Upper lobe of left lung (tissue), 6 donors: ENCODE data around the gene TRAF2. TPM values are rescaled to one million over a fixed set of nuclear protein-coding genes. Genes with fewer than 3 reads are reported as not detected.

Experiments
- ATAC-seq, 2 donors: fragments of 200-7000 bp; cut with Tn5 transposase; one replicate each; pipeline ENCODE4 v1.9.1; 2022; ENCODE audit warnings: mild to moderate bottlenecking in 2 of 2, moderate library complexity in 2 of 2; ENCODE audit not compliant: low FRiP score in 2 of 2
- DNase-seq, 2 donors: peaks; one replicate each; pipeline ENCODE4 v3.0.0-alpha.2; 2019 to 2020
- H3K27ac ChIP-seq, 4 donors: fragments of 200-600 bp; sonication (generic); one replicate each; pipeline ENCODE4 v1.5.1; 2016 to 2019
- H3K27me3 ChIP-seq, 4 donors: fragments of 200-600 bp; sonication (generic); one replicate each; pipeline ENCODE4 v1.5.1; 2017 to 2019
- H3K36me3 ChIP-seq, 4 donors: fragments of 200-600 bp; sonication (generic); one replicate each; pipeline ENCODE4 v1.5.1; 2016 to 2019
- H3K4me1 ChIP-seq, 4 donors: fragments of 200-600 bp; sonication (generic); one replicate each; pipeline ENCODE4 v1.5.1; 2018 to 2019
- H3K4me3 ChIP-seq, 4 donors: fragments of 200-600 bp; sonication (generic); one replicate each; pipeline ENCODE4 v1.5.1; 2017 to 2019; ENCODE audit warnings: mild to moderate bottlenecking in 2 of 4, moderate library complexity in 1 of 4
- H3K9me3 ChIP-seq, 4 donors: fragments of 200-600 bp; sonication (generic); one replicate each; pipeline ENCODE4 v1.5.1; 2018 to 2019
- CTCF ChIP-seq, 6 experiments: fragments of 450-650 bp in 4 of 6; fragments of 200-600 bp in 2 of 6; sonication (generic) in 2 of 6; IDR thresholded peaks; one replicate each; pipeline ENCODE4 v1.5.1; 2016 to 2019; ENCODE audit warnings: antibody characterized with exemption in 6 of 6
- EP300 ChIP-seq, 4 donors: sonication (generic); formaldehyde crosslinking; IDR thresholded peaks; one replicate each; pipeline ENCODE4 v1.5.1; 2017; ENCODE audit warnings: antibody characterized with exemption in 4 of 4, control low read depth in 2 of 4
- POLR2A ChIP-seq, 4 donors: fragments of 450-650 bp; IDR thresholded peaks; one replicate each; pipeline ENCODE4 v1.5.1; 2016 to 2017; ENCODE audit warnings: antibody characterized with exemption in 4 of 4, mild to moderate bottlenecking in 2 of 4
- POLR2AphosphoS5 ChIP-seq, 2 donors: sonication (generic); formaldehyde crosslinking; IDR thresholded peaks; one replicate each; pipeline ENCODE4 v1.5.1; 2017; ENCODE audit warnings: antibody characterized with exemption in 2 of 2
- WGBS, 2 donors: methylation state at CpG; one replicate each; pipeline ENCODE4 v1.1.5; 2017 to 2018; 5-methylcytosine and 5-hydroxymethylcytosine counted together
- total RNA-seq, 6 donors: library from RNA; depleted of rRNA in 4 of 6; stranded (reverse); fragments of >200 nt in 4 of 6; gene quantifications; one replicate each; pipeline versions ENCODE4 v1.1.0 to v1.2.1, GENCODE V29; 2016 to 2021
- donor health status: DM: no; HTN: no; CAD: no; lungs with moderate emphysema.
- donor health status: DM: no; HTN: yes; CAD: no; lungs with severe emphysema.

TRAF2 gene
- total RNA-seq, 6 donors from 2014 or later, result 10.6 to 20.8 (median 13.4) TPM

- Histone ChIP-seq H3K27me3 (no peaks in the 10 kb centered on the region), H3K4me3 (no peak overlapping the region), H3K27ac (no peak overlapping the region), H3K36me3 (peaks cover 0 to 28% (median 18%) of the 10 kb centered on the region in 4 donors), H3K4me1 (peaks cover 2 to 9% (median 8%) of the 10 kb centered on the region in 4 donors), H3K9me3 (no peaks in the 10 kb centered on the region)
- ATAC-seq (no peak), DNase-seq (no peak)
- TF ChIP-seq POLR2AphosphoS5 (IDR thresholded peaks at IDR 0.05), result no peak
- TF ChIP-seq CTCF (IDR thresholded peaks at IDR 0.05), result no peak
- TF ChIP-seq EP300 (IDR thresholded peaks at IDR 0.05), result no peak
- TF ChIP-seq POLR2A (IDR thresholded peaks at IDR 0.05), result no peak
- WGBS, 2 donors, result 86% methylated on average over 11 of the region's 11 CpGs; no CpG with 5 or more reads in 1 of the 2 donors
Observed at GRCh38 chr9:136896027-136896426, 9.7 kb downstream of the TRAF2 start.

GRCh38 chr9:136898483-136899100 is 12.3 kb downstream of the TRAF2 start:
- Histone ChIP-seq H3K9me3 (no peaks in the 10 kb centered on the region), H3K27ac (no peak overlapping the region), H3K36me3 (peaks cover 0 to 23% (median 15%) of the 10 kb centered on the region in 4 donors), H3K4me3 (no peak overlapping the region), H3K27me3 (no peaks in the 10 kb centered on the region), H3K4me1 (peaks cover 28 to 34% (median 31%) of the 10 kb centered on the region in 4 donors)
- whole genome bisulfite sequencing, 2 donors, result 93 to 96% methylated on average over 21 of the region's 21 CpGs
- ATAC-seq (no peak), DNase-seq (peak in 1 of 2 donors; percentile 60)
- no peak for TF ChIP-seq EP300 (IDR thresholded peaks at IDR 0.05)
- TF ChIP-seq POLR2A (IDR thresholded peaks at IDR 0.05), result no peak
- no peak for TF ChIP-seq CTCF (IDR thresholded peaks at IDR 0.05)
- TF ChIP-seq POLR2AphosphoS5 (IDR thresholded peaks at IDR 0.05), result no peak

DNA sequence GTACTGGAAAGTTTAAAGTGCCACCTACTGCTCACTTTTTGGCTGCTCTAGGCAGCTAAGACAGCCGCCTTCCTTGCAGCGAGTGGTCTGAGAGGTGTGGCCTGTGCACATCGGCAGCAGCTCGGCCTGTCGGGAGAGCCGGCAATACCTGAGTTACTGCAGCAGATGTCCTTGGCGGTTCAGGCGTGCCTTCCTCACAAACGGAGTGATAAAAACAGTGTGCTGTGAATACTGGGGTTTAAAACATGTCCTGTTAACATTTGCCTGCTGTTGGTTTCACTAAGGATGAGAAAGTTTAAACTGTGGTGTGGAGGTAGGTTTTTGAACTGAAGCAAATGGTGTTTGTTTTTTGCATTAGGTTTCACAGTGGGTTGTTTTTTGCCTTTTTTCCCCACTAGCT is 12.9 kb downstream of the TRAF2 start:
- H3K27ac ChIP-seq, result no peak overlapping the region
- peaks cover 0 to 23% (median 14%) of the 10 kb centered on the region in 4 donors for H3K36me3 ChIP-seq
- DNase-seq (peak in 1 of 2 donors; percentile 48), ATAC-seq (no peak)
- TF ChIP-seq POLR2AphosphoS5 (IDR thresholded peaks at IDR 0.05), result no peak
- no peak for TF ChIP-seq POLR2A (IDR thresholded peaks at IDR 0.05)
- TF ChIP-seq CTCF (IDR thresholded peaks at IDR 0.05), result no peak
- no peak for TF ChIP-seq EP300 (IDR thresholded peaks at IDR 0.05)
- H3K9me3 ChIP-seq, result no peaks in the 10 kb centered on the region
- no peak overlapping the region for H3K4me3 ChIP-seq
- 74 to 82% methylated on average over 9 of the region's 9 CpGs for WGBS, 2 donors
- peaks cover 30 to 37% (median 32%) of the 10 kb centered on the region in 4 donors for H3K4me1 ChIP-seq
- no peaks in the 10 kb centered on the region for H3K27me3 ChIP-seq

DNA sequence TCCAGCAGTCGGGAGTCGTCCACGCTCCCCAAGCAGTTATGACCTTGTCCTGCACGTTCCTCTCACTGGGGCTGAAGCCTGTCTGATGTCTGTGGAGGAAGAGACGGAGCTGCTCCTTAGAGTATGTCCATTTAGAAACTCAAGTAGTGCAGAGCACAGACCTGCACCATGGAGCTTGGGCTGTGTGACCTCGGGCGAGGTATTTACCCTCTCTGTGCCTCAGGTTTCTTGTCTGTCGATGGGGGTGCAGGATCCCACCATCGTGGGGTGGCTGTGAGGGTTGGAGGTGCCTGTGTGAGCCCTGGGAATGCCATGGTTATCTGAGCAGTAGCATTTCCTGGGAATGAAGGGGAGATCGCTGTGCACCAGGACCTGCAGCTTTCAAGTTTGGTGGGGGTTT is 14.2 kb downstream of the TRAF2 start:
- H3K4me3 ChIP-seq, result no peak overlapping the region
- H3K4me1 ChIP-seq, result peaks cover 30 to 37% (median 33%) of the 10 kb centered on the region in 4 donors
- H3K27ac ChIP-seq, result peak overlapping the region; percentile 81 to 90 (median 84)
- DNase-seq (no peak), ATAC-seq (no peak)
- no peaks in the 10 kb centered on the region for H3K9me3 ChIP-seq
- H3K36me3 ChIP-seq, result peaks cover 0 to 23% (median 14%) of the 10 kb centered on the region in 4 donors
- no peaks in the 10 kb centered on the region for H3K27me3 ChIP-seq
- TF ChIP-seq POLR2A (IDR thresholded peaks at IDR 0.05), result no peak
- TF ChIP-seq POLR2AphosphoS5 (IDR thresholded peaks at IDR 0.05), result no peak
- WGBS, 2 donors, result 88 to 91% methylated on average over 4 to 10 of the region's 10 CpGs

DNA sequence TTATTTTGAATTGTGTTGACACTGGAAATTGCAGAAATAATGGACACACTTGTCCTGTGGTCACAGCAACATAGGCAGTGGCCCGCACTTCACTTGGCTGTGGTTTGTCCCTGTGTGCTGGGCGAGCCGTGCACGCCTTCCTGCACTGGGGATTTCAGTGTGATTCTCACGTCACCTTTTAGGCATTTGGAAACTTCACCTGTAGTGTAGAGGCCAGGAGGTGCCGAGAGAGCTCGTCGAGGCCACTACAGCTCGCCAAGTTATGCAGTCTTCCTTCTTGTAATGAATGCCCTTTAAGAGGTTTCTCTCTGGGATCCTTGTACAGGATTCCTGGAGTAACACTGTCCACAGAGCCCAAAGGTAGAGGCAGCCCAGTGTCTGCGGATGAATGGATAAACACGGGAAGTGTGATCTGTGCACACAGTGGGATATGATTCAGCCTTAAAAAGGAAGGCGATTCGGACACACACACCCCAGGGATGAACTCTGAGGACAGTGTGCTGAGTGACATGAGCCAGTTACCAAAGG is 14.7 kb downstream of the TRAF2 start:
- Histone ChIP-seq H3K4me3 (no peak overlapping the region), H3K36me3 (peaks cover 0 to 24% (median 14%) of the 10 kb centered on the region in 4 donors), H3K27me3 (no peaks in the 10 kb centered on the region), H3K9me3 (no peaks in the 10 kb centered on the region), H3K27ac (peak overlapping the region; percentile 81 to 90 (median 84)), H3K4me1 (peaks cover 30 to 37% (median 33%) of the 10 kb centered on the region in 4 donors)
- ATAC-seq (peak; percentile 34 to 88), DNase-seq (peak in 1 of 2 donors; percentile 90)
- no peak for TF ChIP-seq CTCF (IDR thresholded peaks at IDR 0.05)
- peak in 1 of 4 donors; percentile 80 for TF ChIP-seq EP300 (IDR thresholded peaks at IDR 0.05)
- no peak for TF ChIP-seq POLR2A (IDR thresholded peaks at IDR 0.05)
- TF ChIP-seq POLR2AphosphoS5 (IDR thresholded peaks at IDR 0.05), result peak in 1 of 2 donors; percentile 61
- WGBS, 2 donors, result 53 to 82% methylated on average over 13 of the region's 13 CpGs
